ENCODE data around the gene NCOA1. TPM values are rescaled to one million over a fixed set of nuclear protein-coding genes. Genes with fewer than 3 reads are reported as not detected.

The NCOA1 gene
- total and polyA plus RNA-seq, 2 experiments from 2014 or later, result 6.7 to 9.1 TPM

DNA sequence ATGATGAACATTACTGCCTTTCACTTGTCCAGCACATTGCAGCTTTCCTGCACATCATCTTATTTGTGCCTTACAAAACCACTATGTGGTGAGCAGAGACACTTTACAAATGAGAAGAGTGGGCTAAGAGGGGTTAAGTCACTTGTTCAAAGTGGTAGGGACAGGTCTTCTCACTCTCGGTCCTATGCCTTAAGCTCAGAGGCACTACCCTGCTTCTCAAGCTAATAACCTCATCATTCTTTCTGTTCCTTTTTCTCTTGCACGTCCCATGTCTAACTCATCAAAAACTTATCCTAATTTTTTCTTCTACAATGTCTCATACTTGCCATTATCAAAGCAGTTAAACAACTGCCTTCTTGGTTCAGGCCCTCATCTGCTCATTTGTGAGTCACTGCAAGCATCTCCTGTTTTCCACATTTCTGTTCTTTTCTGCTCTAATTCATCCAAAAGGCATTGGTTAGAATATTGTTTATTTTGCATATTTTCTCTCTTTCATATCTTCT is 21.9 kb upstream of the NCOA1 start:
- TF ChIP-seq, protein P1, sequence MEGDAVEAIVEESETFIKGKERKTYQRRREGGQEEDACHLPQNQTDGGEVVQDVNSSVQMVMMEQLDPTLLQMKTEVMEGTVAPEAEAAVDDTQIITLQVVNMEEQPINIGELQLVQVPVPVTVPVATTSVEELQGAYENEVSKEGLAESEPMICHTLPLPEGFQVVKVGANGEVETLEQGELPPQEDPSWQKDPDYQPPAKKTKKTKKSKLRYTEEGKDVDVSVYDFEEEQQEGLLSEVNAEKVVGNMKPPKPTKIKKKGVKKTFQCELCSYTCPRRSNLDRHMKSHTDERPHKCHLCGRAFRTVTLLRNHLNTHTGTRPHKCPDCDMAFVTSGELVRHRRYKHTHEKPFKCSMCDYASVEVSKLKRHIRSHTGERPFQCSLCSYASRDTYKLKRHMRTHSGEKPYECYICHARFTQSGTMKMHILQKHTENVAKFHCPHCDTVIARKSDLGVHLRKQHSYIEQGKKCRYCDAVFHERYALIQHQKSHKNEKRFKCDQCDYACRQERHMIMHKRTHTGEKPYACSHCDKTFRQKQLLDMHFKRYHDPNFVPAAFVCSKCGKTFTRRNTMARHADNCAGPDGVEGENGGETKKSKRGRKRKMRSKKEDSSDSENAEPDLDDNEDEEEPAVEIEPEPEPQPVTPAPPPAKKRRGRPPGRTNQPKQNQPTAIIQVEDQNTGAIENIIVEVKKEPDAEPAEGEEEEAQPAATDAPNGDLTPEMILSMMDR (IDR thresholded peaks at IDR 0.05; ENCODE audit: low read depth, low read length), result no peak
- no peak overlapping the region for H3K4me3 ChIP-seq
- H3K4me1 ChIP-seq (ENCODE audit: low read depth), result no peaks in the 10 kb centered on the region
- no peaks in the 10 kb centered on the region for H3K36me3 ChIP-seq
- H3K27me3 ChIP-seq, result peaks cover 29% of the 10 kb centered on the region
- H3K9me3 ChIP-seq (ENCODE audit: low read depth), result no peaks in the 10 kb centered on the region
- no peak overlapping the region for H3K27ac ChIP-seq
- no peak for DNase-seq (ENCODE audit: low read depth in 1 of 2, low spot score in 1 of 2)

DNA sequence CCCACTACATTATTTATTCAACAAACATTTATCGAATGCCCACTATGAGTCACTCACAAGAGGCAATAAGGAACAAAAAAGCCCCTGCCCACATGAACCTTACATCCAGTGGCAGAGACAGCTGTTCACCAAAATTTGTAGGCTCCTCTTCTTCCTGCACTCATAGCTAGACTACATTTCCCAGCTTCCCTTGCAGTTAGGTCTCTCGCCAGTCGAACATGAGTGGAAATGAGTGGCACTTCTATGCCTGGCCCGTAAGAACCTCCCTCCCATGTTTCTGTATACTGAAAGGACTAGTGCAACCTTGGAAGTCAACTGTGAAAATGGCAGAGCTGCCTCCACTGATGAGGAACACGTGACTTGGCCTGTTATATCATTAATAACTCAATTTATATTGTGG is 19.4 kb upstream of the NCOA1 start:
- Histone ChIP-seq H3K27me3 (peaks cover 35% of the 10 kb centered on the region), H3K36me3 (no peaks in the 10 kb centered on the region), H3K4me1 (ENCODE audit: low read depth) (no peaks in the 10 kb centered on the region), H3K27ac (no peak overlapping the region), H3K9me3 (ENCODE audit: low read depth) (no peaks in the 10 kb centered on the region), H3K4me3 (no peak overlapping the region)
- TF ChIP-seq, protein P1 (IDR thresholded peaks at IDR 0.05; ENCODE audit: low read depth, low read length), result no peak
- no peak for DNase-seq (ENCODE audit: low read depth in 1 of 2, low spot score in 1 of 2)

DNA sequence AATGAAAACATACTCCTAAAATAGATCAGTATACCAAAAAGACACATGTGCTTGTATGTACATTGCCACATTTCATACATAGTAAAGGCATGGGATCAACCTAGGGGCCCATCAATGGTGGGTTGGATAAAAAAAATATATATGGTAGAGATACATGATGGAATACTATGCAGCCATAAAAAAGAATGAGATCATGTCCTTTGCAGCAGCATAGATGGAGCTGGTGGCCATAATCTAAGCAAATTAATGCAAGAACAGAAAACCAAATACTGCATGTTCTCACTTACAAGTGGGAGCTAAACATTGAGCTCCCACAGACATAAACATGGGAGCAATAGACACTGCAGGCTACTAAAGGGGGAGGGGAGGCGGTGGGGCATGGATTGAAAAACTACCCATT is 18.6 kb upstream of the NCOA1 start:
- DNase-seq (ENCODE audit: low read depth in 1 of 2, low spot score in 1 of 2), result no peak
- H3K4me3 ChIP-seq, result no peak overlapping the region
- TF ChIP-seq, protein P1 (IDR thresholded peaks at IDR 0.05; ENCODE audit: low read depth, low read length), result no peak

DNA sequence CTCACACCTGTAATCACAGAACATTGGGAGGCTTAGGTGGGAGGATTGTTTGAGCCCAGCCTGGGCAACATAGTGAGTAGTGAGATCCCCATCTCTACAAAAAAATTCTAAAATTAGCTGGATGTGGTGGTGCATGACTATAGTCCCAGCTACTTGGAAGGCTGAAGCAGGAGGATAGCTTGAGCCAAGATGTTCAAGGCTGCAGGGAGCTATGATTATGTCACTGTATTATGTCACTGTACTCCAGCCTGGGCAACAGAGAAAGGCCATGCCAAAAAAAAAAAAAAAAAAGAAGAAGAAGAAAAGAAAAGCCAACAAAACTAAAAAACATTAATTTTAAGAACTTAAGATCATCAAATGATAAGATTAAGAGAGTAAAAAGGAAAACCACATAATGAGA is 17.4 kb upstream of the NCOA1 start:
- Histone ChIP-seq H3K36me3 (no peaks in the 10 kb centered on the region), H3K27ac (no peak overlapping the region), H3K9me3 (ENCODE audit: low read depth) (no peaks in the 10 kb centered on the region), H3K4me3 (no peak overlapping the region), H3K4me1 (ENCODE audit: low read depth) (no peaks in the 10 kb centered on the region), H3K27me3 (peaks cover 45% of the 10 kb centered on the region)
- no peak for DNase-seq (ENCODE audit: low read depth in 1 of 2, low spot score in 1 of 2)
- TF ChIP-seq, protein P1 (IDR thresholded peaks at IDR 0.05; ENCODE audit: low read depth, low read length), result no peak

More for the DNA sequence above, 18.6 kb upstream of the NCOA1 start:
- no peaks in the 10 kb centered on the region for H3K4me1 ChIP-seq (ENCODE audit: low read depth)
- peaks cover 33% of the 10 kb centered on the region for H3K27me3 ChIP-seq
- H3K9me3 ChIP-seq (ENCODE audit: low read depth), result no peaks in the 10 kb centered on the region
- H3K27ac ChIP-seq, result no peak overlapping the region
- H3K36me3 ChIP-seq, result no peaks in the 10 kb centered on the region

DNA sequence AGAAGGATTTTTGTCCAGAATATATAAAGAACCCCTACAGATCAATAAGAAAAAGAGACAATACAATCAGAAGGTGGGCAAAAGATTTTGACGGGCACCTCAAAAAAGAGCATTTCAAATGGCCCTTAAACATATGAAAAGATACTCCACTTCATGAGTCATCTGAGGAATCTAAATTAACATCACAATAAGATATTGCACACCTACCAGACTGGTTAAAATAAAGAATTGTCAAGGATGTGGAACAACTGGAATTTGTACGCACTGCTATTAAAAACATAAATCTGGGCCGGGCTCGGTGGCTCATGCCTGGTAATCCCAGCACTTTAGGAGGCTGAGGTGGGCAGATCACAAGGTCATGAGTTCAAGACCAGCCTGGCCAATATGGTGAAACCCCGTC is 17.0 kb upstream of the NCOA1 start:
- TF ChIP-seq, protein P1 (IDR thresholded peaks at IDR 0.05; ENCODE audit: low read depth, low read length), result no peak
- Histone ChIP-seq H3K4me3 (no peak overlapping the region), H3K27ac (no peak overlapping the region), H3K9me3 (ENCODE audit: low read depth) (no peaks in the 10 kb centered on the region), H3K4me1 (ENCODE audit: low read depth) (no peaks in the 10 kb centered on the region), H3K36me3 (no peaks in the 10 kb centered on the region), H3K27me3 (peaks cover 47% of the 10 kb centered on the region)
- DNase-seq (ENCODE audit: low read depth in 1 of 2, low spot score in 1 of 2), result no peak

DNA sequence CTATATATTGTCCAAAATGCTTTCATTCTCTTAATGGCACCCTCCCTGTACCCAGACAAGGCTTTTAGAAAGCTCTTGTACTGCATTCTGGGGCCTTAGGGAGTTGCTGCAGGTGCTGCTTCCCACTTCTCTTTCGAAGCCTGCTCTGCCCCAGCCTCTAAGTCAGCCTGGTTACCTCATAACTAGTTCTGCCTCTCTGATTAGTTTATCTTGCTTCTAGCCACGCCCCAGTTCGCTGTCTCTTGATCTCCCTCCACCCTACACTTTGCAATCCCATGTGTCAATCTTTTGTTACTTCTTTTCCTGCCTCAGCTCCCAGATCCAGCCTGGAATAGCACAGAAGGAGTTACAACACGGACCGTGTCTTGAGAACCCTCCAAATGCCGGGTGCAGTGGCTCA is 13.8 kb upstream of the NCOA1 start:
- no peaks in the 10 kb centered on the region for H3K36me3 ChIP-seq
- H3K4me1 ChIP-seq (ENCODE audit: low read depth), result no peaks in the 10 kb centered on the region
- TF ChIP-seq, protein P1 (IDR thresholded peaks at IDR 0.05; ENCODE audit: low read depth, low read length), result no peak
- no peaks in the 10 kb centered on the region for H3K9me3 ChIP-seq (ENCODE audit: low read depth)
- peaks cover 50% of the 10 kb centered on the region for H3K27me3 ChIP-seq
- no peak for DNase-seq (ENCODE audit: low read depth in 1 of 2, low spot score in 1 of 2)
- no peak overlapping the region for H3K4me3 ChIP-seq
- no peak overlapping the region for H3K27ac ChIP-seq

All from cardiac muscle cell (in vitro differentiated cells and primary cell).